HG03521 (cell line): Measurements from ENCODE around the gene RAB26.

Source experiments
- ATAC-seq: cut with Tn5 transposase; IDR thresholded peaks from one replicate; pipeline ENCODE4 v1.9.1; 2021; ENCODE audit warnings: mild to moderate bottlenecking, moderate library complexity; ENCODE audit not compliant: unreplicated experiment

The RAB26 gene

DNA sequence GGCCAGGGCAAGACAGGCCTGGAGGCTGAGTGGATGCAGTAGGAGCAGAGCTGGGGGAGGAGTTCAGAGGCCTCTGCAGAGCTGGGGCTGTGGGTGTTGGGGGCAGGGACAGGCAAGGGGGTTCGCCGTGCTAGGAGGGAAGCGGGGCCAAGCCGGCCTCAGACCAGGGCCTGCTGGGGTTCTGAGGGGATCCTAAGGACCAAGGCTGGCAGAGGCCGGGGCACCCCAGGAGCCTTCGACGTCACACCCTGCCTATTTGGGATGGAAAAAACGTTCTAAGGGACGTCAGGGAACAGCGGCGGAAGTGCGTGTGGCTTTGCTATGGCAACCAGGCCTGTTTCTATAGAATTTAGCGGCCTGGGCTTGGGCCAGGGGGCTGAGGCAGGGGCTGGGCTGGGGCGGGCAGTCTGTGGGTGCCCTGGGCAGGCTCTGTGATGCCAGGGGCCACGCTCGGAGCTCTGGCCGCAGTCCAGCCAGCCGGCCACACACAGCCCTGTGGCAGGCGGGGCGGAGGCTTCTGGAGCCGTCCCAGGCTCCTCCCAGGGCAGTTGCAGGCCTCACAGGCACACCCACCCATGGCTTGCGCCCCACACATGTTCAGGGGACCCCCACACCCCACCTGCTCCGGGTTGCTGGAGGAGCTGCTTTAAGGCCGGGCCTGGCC is 10.9 kb downstream of the RAB26 start:
- ATAC-seq: no peak

GRCh38 chr16:2160915-2161551 is 12.6 kb downstream of the RAB26 start:
- ATAC-seq: no peak

GRCh38 chr16:2161911-2162310 is 13.5 kb downstream of the RAB26 start:
- no peak for ATAC-seq

- ATAC-seq: no peak
Measured at GRCh38 chr16:2162676-2163118, 14.3 kb downstream of the RAB26 start.

- no peak for ATAC-seq
Measured at GRCh38 chr16:2163211-2163881, 14.9 kb downstream of the RAB26 start.

GRCh38 chr16:2165861-2166260 is 17.4 kb downstream of the RAB26 start:
- no peak for ATAC-seq

- no peak for ATAC-seq
Measured at GRCh38 chr16:2166263-2167067, 18.0 kb downstream of the RAB26 start.

DNA sequence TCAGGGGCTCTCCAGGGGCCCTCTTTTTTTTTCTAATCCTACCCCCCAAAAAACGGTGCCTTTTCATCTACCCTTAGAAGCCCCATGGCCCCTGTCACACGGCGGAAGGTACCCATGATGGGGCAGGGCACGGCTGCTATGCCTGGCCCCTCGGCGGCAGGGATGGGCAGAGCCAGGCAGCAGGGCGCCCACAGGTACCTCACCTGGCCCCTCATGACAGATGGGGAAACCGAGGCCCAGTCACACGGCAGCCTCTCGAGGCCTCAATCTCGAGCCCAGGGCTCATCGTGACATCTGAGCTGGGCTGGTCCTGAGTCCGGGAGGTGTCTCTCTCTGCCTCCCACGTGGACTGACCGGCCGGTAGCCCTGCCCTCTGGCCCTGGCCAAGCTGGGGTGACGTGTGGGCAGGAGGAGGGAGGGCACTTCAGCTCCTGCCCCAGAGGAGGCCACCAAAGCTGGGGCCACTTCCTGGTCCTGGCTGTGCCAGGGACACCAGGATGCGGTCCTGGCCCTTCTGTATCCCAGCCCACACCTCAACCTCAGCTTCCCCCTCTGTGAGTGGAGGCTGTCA is 18.7 kb downstream of the RAB26 start:
- no peak for ATAC-seq

DNA sequence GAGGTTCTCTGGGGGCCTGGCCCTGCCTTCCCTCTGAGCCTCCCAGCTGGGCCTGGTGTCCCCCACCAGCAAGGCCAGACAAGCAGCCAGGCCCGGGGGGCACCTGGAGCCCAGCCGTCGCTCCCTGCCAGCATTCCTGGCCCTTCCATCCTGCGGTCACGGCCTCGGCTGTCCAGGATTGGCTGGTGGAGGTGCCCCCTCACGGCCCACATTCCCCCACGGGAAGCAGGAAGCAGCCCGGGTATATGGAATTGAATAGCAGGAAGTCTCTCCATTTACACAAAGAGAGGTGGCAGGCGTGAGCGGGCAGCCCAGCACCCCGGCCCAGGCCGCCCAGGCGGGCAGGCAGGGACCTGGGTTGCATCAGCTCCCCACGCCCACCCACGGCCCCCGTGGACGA is 21.7 kb downstream of the RAB26 start:
- ATAC-seq: no peak

DNA sequence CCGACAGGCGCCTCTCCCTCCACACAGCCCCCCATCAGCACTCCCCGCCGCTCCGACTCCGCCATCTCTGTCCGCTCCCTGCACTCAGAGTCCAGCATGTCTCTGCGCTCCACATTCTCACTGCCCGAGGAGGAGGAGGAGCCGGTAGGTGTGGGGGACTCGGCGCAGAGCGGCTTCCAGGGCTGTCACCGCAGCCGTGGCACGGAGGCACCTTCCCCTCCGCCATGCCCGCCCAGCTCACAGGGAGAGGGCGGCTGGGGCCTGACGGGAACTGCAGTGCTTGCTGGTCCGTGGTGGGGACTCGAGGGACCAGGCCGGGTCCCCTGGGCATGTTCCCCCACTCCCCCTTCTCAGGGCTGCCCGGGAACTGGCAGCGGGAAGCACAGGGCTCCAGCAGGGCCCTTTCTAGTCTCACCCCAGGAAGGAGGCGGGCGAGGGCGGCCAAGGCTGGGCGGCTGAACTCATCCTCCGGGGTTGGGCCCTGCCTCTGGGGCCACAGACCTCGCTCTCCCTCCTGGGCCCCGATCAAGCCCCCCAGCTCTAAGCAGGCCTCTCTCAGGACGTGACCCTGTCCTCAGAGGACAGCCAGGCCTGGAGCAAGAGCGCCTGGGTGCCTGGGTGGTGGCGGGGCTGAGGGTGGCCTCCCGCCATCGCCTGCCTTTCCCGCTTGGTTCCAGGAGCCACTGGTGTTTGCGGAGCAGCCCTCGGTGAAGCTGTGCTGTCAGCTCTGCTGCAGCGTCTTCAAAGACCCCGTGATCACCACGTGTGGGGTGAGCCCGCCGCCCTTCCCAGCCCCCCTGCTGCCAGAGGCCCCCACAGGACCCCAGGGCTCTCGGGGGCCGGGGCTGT is 22.4 kb downstream of the RAB26 start:
- no peak for ATAC-seq

DNA sequence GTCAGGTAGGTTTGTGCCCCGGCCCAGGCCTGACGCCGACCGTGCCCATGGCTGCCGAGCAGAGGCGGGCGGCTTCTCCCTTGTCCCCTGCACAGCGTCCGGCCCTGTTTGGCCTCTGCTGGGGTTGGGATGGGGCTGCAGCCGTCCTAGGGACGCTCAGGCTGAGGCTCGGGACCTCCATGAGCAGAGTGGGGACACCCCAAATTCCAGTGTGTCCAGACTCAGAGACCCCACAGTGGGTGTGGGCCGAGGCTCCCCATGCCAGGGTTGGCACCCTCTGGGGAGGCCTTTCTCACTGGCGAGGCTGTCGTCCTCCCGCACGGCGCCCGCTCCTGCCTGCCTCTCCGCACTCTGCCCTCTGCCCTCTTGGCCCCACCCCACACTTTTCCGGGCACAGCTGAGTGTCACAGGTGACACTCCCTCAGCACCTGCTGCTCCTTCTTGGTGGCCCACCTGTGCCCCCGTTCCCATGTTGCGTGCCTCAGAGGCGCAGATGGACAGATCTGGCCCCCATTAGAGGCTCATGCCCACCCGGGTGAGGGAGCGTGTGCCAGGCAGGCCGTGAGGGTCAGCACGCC is 23.3 kb downstream of the RAB26 start:
- no peak for ATAC-seq

DNA sequence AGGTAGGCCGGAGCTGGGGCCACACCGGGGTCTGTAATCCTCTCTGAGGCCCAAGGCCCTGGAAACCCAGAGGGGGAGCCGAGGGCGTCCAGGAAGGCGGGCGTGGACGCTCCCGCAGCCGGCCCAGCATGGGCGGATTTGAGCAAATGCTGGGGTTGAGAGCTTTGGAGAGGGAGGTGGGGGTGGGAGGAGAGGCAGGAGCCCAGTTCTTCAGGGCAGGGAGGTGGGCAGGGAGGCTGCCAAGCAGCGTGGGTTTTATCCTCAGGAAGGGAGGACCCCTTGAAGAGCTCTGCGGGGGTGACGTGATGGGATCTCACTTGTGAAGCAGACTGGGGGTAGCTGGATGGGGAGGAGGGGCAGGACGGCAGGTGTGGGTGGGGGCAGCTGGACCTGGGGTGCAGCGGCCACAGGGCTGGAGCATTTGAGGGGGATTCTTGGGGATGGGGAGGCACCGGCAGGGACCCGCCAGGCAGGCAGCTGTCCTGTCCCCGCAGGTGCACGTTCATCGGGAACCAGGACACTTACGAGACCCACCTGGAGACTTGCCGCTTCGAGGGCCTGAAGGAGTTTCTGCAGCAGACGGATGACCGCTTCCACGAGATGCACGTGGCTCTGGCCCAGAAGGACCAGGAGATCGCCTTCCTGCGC is 24.4 kb downstream of the RAB26 start:
- ATAC-seq: no peak

DNA sequence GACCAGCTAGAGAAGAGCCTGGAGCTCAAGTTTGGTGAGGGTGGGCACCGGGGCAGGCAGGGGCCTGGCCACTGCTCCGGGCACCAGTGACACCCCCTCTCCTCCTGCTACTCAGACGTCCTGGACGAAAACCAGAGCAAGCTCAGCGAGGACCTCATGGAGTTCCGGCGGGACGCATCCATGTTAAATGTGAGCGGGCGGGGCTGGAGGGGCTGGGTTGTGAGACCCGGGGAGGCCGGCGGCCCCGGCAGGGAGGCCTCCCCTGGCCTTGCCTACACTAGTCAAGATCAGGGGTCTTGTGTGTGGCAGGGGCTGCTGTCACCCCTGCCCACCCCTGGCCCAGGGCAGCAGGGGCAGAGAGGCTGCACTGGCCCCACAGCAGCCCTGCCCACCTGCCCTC is 24.9 kb downstream of the RAB26 start:
- ATAC-seq: no peak

GRCh38 chr16:2173916-2174315 is 25.5 kb downstream of the RAB26 start:
- no peak for ATAC-seq

- no peak for ATAC-seq
Measured at GRCh38 chr16:2174396-2175131, 26.1 kb downstream of the RAB26 start.

- ATAC-seq: no peak
Measured at GRCh38 chr16:2175454-2175853, 27.0 kb downstream of the RAB26 start.

DNA sequence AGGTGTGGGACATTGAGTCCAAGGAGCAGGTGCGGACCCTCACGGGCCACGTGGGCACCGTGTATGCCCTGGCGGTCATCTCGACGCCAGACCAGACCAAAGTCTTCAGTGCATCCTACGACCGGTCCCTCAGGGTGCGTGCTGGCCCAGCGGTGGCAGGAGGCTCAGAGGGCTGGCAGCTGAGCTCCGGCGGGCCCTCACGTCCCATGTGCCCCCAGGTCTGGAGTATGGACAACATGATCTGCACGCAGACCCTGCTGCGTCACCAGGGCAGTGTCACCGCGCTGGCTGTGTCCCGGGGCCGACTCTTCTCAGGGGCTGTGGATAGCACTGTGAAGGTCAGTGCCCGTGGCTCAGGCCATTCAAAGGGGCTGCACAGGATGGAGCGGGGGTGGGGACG is 27.6 kb downstream of the RAB26 start:
- no peak for ATAC-seq

GRCh38 chr16:2177101-2177500 is 28.7 kb downstream of the RAB26 start:
- no peak for ATAC-seq

DNA sequence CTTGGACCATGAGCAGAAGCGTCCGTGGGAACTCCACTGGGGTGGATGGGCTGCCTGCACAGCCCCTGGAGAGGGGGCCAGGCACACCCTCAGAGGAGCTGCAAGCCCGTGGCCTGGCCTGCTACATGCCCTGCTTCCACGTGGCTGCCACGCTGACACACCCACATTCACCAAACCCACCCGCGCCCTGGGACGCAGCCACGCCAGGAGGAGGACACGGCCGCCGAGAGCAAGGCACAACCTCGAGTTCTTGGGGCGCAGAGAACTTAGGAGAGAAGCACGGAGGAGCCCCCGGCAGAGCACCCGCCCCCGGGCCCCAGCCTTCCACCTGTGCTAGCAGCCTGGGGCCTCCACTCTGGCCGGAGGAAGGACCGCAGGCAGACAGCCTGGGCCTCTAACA is 29.1 kb downstream of the RAB26 start:
- no peak for ATAC-seq
